Glomerular visceral epithelial cell (primary cell): ENCODE data around the gene LAGE3.

Source experiments
- DNase-seq: peaks from one replicate; pipeline ENCODE4 v3.0.0-alpha.2; 2016; ENCODE audit errors: extremely low spot score

LAGE3 gene

DNA sequence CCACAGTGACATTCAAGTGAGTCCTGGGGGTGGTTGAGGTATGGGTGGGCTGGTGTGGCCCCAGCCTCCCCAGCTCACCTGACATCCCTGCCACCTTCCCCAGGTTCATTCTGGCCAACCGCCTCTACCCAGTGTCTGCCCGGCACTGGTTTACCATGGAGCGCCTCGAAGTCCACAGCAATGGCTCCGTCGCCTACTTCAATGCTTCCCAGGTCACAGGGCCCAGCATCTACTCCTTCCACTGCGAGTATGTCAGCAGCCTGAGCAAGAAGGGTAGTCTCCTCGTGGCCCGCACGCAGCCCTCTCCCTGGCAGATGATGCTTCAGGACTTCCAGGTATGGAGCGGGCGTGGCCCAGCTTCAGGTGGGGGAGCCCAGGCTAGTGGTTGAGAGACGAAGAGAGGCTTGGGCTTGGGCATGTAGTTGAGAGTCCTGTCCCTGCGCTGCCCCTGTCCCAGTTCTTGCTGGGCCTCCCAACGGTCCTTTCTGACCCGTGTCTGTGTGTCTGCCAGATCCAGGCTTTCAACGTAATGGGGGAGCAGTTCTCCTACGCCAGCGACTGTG is 43.8 kb downstream of the LAGE3 start:
- no peak for DNase-seq

DNA sequence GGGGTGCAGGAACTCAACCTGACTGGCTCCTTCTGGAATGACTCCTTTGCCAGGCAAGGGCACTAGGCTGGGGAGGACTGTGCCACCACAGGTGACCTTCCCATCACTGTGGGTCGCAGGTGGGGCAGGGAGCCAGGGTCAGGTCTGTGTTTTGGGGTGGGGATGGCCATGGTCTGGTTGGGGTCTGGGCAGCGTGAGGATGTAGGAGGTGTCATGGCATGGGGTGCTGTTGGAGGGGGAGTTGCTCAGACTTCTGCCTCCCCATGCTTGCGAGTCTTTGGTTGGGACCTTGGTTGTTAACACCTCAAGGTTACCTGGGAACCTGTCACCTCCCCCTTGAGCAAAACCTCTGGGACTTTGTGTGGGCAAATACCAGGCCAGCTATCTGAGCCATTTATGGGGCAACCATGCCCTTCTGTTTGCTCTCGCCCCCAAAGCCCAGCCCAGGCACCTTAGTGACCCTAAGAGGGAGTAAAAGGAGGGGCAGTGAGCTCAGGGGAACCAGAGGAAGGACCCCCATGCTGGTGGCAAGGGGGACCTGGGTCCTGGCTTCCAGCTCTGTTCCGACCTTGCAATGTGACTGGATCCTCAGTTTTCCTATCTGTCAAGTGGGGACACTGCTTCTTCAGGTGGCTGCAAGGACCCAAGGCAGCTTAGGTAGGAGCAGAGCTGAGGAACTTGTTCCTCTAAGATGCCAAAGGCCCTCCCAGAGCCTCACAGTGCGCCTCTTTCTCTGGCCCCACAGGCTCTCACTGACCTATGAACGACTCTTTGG is 44.5 kb downstream of the LAGE3 start:
- DNase-seq: no peak

DNA sequence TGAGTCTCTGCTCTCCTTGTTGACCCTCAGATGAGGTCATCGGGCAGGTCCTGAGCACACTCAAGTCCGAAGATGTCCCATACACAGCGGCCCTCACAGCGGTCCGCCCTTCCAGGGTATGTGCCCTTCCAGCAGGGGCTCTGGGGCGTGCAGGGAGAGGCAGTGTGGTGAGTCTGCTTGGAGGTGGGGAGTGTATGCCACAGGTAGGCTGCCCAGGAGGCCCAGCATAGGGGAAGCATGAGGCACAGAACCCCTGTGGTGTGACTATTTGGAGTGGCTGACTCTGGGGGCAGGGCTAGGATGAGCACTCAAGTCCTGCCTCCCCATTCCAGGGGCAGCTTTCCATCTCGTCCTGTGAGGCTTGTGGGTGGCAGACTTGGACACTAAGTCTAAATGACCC is 45.5 kb downstream of the LAGE3 start:
- no peak for DNase-seq

DNA sequence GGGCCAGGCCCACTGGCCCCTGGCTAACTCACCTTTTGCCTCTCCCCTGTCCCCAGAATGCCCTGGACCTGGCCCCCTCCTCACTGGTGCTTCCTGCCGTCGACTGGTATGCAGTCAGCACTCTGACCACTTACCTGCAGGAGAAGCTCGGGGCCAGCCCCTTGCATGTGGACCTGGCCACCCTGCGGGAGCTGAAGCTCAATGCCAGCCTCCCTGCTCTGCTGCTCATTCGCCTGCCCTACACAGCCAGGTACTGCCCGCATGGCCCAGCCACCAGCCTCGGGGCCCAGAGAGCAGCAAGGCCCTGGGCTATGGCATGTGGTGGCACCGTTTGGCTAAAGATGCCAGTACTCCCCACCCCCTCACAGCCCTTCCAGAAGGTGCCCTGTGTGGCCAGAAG is 46.9 kb downstream of the LAGE3 start:
- DNase-seq: no peak

DNA sequence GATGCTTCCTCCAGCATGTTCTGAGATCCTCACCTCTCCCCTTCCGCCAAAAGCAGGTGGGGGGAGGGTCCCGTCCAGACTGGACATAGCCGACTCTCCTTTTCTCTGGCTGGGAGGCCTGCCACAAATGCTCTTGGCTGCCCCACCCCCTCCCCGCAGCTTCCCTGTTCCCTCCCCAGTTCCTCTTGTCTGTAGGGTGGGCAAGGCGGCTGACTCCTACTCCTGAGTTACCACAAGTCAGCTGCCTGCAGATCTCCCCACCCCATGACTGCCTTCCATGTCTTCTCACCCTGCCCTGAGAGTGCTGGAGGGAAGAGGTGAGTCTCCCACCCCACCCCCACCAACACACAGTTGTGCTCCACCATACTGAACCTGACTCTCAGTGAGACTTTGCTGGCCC is 47.7 kb downstream of the LAGE3 start:
- no peak for DNase-seq

DNA sequence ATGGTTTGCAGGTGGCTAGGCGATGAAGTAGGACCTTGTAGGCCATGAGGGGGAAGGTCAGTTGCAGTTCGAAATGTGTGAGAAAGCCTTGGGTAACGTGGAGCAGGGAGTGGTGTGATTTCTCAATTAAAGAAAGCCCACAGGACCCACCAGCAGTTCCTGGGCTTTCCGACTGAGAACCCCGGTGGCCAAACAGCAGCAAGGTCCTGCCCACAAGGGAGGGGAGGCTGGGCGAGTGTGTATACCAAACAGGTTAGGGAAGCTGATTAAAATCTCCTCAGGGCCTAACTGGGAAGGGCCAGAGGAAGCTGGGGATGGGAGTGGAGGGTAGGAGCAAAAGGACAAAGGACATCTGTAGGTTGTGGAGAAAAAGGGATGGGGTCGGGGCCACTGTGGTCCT is 48.2 kb downstream of the LAGE3 start:
- DNase-seq: no peak

DNA sequence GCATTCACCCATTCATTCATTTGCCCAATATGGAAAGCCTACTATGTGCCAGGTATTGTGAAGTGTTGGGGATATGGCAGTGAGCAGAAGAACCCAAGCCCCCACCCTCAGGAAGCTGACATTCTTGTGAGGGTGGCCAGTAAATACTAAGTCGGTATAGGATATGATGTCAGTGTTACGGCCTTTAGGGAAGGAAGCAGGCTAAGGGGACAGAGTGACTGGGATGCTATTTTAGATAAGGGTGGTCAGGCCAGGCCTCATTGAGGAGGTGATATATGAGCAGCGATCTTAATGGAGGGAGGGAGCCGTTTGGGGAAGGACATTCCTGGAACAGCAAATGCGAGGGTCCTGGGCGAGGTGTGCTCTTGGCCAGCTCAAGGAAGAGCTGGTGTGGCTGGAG is 48.6 kb downstream of the LAGE3 start:
- no peak for DNase-seq

DNA sequence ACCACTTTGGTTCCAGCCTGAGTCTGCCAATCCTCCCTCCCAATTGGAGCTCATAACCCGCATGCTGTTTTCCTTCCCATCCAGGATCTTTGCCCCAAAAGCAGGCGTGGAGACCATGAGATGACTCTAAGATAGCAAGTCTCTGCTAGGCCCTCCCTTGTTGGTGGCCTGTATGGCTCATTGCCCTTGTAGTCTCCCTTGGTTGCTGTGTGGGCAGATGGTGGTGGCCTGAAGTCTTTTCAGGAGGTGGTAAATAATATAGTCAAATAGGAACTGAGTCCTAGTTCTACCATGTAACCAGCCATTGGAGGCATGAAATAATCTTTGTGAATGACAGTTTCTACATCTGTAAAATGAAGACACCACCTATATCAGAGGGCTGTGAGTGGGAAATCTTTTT is 49.4 kb downstream of the LAGE3 start:
- DNase-seq: no peak

DNA sequence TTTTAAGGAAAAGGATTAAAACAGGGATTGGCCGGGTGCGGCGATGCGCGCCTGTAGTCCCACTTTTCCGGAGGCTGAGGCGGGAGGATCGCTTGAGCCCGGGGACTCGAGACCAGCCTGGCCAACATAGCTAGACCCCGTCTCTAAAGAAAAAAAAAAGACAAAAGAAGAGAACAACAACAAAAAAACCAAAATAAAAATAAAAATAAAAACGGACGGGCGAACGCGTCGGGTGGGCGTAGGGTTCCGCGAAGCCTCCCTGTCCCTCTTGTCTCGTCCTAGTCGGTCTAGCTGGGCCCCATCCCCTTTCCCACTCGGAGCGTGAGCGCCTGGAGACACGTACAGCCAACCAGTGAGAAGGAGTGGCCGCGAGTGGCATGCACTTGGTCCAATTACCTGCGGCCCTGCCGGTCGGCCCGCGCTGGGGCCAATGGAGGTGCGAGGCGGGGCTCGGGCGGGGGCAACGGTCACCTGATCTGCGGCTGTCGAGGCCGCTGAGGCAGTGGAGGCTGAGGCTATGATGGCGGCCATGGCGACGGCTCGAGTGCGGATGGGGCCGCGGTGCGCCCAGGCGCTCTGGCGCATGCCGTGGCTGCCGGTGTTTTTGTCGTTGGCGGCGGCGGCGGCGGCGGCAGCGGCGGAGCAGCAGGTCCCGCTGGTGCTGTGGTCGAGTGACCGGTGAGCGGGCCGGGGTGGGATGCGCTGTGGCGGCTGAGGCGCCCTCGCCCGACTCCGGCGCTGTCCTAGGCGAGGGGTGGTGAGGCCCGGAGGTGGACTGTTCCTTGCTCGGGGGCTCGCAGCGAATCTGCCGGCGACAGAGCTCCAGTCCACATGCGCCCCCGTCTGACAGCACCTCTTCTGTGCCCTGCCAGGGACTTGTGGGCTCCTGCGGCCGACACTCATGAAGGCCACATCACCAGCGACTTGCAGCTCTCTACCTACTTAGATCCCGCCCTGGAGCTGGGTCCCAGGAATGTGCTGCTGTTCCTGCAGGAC is 50.6 kb downstream of the LAGE3 start, which contains the start of gene ATP6AP1:
TSS of gene ATP6AP1 (plus strand) at position 502 of the 996 bp plus-strand sequence. CDS start at position 518, 16 bp downstream.
- DNase-seq: peak; percentile 92
